Skeletal muscle satellite cell (primary cell): Measurements from ENCODE around the gene SPTLC1. TPM values are rescaled to one million over a fixed set of nuclear protein-coding genes. Genes with fewer than 3 reads are reported as not detected.

Experiments
- H3K27me3 ChIP-seq: 2 replicates; pipeline ENCODE4 v1.7.0; 2013; ENCODE audit warnings: low read length; ENCODE audit not compliant: control insufficient read depth, insufficient read depth
- H3K36me3 ChIP-seq: 2 replicates; pipeline ENCODE4 v1.7.0; 2013; ENCODE audit warnings: mild to moderate bottlenecking, control low read depth, low read length; ENCODE audit not compliant: insufficient read depth
- H3K4me1 ChIP-seq: 2 replicates; pipeline ENCODE4 v1.7.0; 2013; ENCODE audit warnings: low read length; ENCODE audit not compliant: control insufficient read depth, insufficient read depth
- H3K4me2 ChIP-seq: 2 replicates; pipeline ENCODE4 v1.7.0; 2013; ENCODE audit warnings: mild to moderate bottlenecking, low read length
- H3K4me3 ChIP-seq: 2 replicates; pipeline ENCODE4 v1.7.0; 2013; ENCODE audit warnings: low read length
- H3K9ac ChIP-seq: 2 replicates; pipeline ENCODE4 v1.7.0; 2013; ENCODE audit warnings: mild to moderate bottlenecking, low read depth, low read length, moderate library complexity
- H3K9me3 ChIP-seq: replicated peaks from 2 replicates; pipeline ENCODE4 v1.7.0; 2013; ENCODE audit warnings: mild to moderate bottlenecking, control low read depth, low read length
- small RNA-seq: library from RNA; depleted of rRNA; stranded (forward); fragments of <200 nt; gene quantifications from one replicate; pipeline ENCODE3, GENCODE V24; 2012

SPTLC1 gene

DNA sequence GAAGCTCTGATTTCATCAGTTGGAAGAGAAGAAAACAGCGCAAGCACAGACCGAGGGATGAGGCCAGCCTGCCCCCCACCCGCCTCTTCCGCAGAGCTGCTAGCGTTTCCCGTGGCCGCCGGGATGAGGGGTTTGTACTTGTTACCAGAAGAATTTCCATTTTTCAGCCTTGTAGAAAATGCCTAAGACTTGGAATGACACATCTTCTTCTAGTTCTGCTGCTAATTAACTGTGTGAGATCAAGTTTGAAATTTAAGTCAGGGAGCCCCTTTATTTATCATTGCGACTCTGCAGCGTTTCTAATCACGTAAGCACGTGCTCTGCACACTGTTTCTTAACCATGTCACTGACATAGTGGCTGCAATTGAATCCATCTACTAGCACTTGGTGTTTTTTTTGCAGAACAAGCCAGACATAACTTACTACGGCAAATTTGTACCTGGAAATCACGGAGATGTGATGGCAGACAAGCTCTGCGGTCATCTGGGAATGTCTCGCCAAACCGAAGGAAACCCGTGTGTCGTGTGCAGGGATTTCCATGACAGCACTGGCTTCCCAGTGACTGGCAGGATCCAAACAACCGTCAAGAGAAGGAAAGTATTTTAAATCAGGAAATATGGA, 123.4 kb downstream of the SPTLC1 start:
- no peak overlapping the region for H3K4me2 ChIP-seq

DNA sequence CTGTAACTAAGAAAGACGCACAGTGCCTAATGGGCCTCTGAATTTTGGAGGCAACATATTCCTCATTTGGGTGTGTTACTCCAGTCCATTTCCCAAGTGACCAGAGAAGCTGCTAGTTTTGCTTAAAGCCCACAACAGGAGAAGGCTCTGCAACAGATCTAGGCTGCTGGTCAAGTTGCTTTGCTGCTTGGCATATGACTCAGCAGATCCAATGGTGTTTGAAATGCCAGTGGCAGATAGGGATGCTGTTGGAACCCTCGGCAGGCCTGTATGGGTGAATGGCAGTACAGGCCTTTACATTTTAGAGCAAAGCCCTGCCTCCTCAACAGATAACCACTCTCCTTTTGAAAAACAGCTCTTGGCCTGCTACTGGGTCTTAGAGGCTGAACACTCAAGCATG, 129.0 kb downstream of the SPTLC1 start:
- H3K9ac ChIP-seq, result no peak overlapping the region
- no peaks in the 10 kb centered on the region for H3K4me1 ChIP-seq
- no peak overlapping the region for H3K4me2 ChIP-seq
- no peaks in the 10 kb centered on the region for H3K9me3 ChIP-seq
- H3K27me3 ChIP-seq, result peaks cover 10% of the 10 kb centered on the region
- H3K36me3 ChIP-seq, result no peaks in the 10 kb centered on the region
- no peak overlapping the region for H3K4me3 ChIP-seq

More for the DNA sequence above, 123.4 kb downstream of the SPTLC1 start:
- Histone ChIP-seq H3K4me1 (no peaks in the 10 kb centered on the region), H3K9me3 (no peaks in the 10 kb centered on the region), H3K36me3 (no peaks in the 10 kb centered on the region), H3K4me3 (no peak overlapping the region), H3K9ac (no peak overlapping the region), H3K27me3 (peaks cover 38% of the 10 kb centered on the region)

DNA sequence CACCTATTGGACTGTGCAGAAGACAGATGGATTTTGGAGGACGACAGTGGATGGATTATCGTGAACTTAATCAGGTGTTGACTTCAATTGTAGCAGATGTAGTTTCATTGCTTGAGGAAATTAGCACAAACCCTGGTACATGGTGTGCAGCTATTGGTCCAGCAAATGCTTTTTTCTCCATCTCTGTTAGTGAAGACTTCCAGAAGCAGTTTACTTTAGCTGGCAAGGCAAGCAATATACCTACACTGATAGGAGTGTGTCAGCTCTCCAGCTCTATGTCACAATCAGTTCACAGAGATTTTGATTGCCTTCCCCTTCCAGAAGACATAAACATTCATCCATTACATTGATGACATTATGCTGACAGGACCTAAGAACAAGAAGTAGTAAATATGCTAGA, 129.5 kb downstream of the SPTLC1 start:
- peaks cover 10% of the 10 kb centered on the region for H3K27me3 ChIP-seq
- no peak overlapping the region for H3K4me2 ChIP-seq
- H3K9ac ChIP-seq, result no peak overlapping the region
- H3K9me3 ChIP-seq, result no peaks in the 10 kb centered on the region
- no peaks in the 10 kb centered on the region for H3K4me1 ChIP-seq
- no peaks in the 10 kb centered on the region for H3K36me3 ChIP-seq
- no peak overlapping the region for H3K4me3 ChIP-seq

Small RNA genes lying within 50 kb of the gene (small RNA-seq; reads per million reads assigned to genes)
- not detected for gene MTATP6P29
- gene MTND4LP7, result not detected
